Stomach smooth muscle (tissue), 2 donors: ENCODE results near the gene MYO1B.
A peak's percentile ranks its signal among the peaks of the same experiment; 100 is the strongest.

Experiments
- H3K27ac ChIP-seq: one replicate; pipeline ENCODE4 v1.7.0; 2013; ENCODE audit warnings: mild to moderate bottlenecking, low read length, inconsistent platforms
- H3K27me3 ChIP-seq, 2 donors: one replicate each; pipeline ENCODE4 v1.7.0; 2013; ENCODE audit warnings: low read length in 2 of 2; ENCODE audit not compliant: insufficient read depth in 2 of 2, control insufficient read depth in 1 of 2
- H3K36me3 ChIP-seq, 2 donors: one replicate each; pipeline ENCODE4 v1.7.0; 2013; ENCODE audit warnings: low read length in 2 of 2; ENCODE audit not compliant: control insufficient read depth in 2 of 2, insufficient read depth in 2 of 2
- H3K4me1 ChIP-seq: one replicate; pipeline ENCODE4 v1.7.0; 2013; ENCODE audit warnings: low read length; ENCODE audit not compliant: control insufficient read depth, insufficient read depth
- H3K4me3 ChIP-seq, 2 donors: one replicate each; pipeline ENCODE4 v1.7.0; 2013; ENCODE audit warnings: low read length in 2 of 2
- H3K9ac ChIP-seq, 2 donors: one replicate each; pipeline ENCODE4 v1.7.0; 2013; ENCODE audit warnings: low read length in 2 of 2, mild to moderate bottlenecking in 1 of 2
- H3K9me3 ChIP-seq, 2 donors: one replicate each; pipeline ENCODE4 v1.7.0; 2013; ENCODE audit warnings: low read length in 2 of 2; ENCODE audit not compliant: control insufficient read depth in 2 of 2
- donor health status: healthy.
- donor health status: Pancreatic carcinoma.

Gene MYO1B

GRCh38 chr2:191244350-191244749 lies 854 bp upstream of the MYO1B start:
- peaks cover 5% of the 10 kb centered on the region for H3K4me1 ChIP-seq
- H3K27ac ChIP-seq, result no peak overlapping the region
- H3K4me3 ChIP-seq, result no peak overlapping the region
- H3K36me3 ChIP-seq, result no peaks in the 10 kb centered on the region
- peaks cover 5 to 7% of the 10 kb centered on the region in 2 donors for H3K9me3 ChIP-seq
- H3K27me3 ChIP-seq, result peaks cover 7 to 22% of the 10 kb centered on the region in 2 donors
- H3K9ac ChIP-seq, result no peak overlapping the region

GRCh38 chr2:191245869-191246531 lies 796 bp downstream of the MYO1B start:
- Histone ChIP-seq H3K27ac (peak overlapping the region; percentile 24), H3K9ac (peak overlapping the region in 1 of 2 donors; percentile 62), H3K4me1 (peaks cover 5% of the 10 kb centered on the region), H3K4me3 (peak overlapping the region; percentile 62 to 75), H3K36me3 (no peaks in the 10 kb centered on the region), H3K27me3 (peaks cover 7 to 22% of the 10 kb centered on the region in 2 donors), H3K9me3 (peaks cover 5 to 7% of the 10 kb centered on the region in 2 donors)

DNA sequence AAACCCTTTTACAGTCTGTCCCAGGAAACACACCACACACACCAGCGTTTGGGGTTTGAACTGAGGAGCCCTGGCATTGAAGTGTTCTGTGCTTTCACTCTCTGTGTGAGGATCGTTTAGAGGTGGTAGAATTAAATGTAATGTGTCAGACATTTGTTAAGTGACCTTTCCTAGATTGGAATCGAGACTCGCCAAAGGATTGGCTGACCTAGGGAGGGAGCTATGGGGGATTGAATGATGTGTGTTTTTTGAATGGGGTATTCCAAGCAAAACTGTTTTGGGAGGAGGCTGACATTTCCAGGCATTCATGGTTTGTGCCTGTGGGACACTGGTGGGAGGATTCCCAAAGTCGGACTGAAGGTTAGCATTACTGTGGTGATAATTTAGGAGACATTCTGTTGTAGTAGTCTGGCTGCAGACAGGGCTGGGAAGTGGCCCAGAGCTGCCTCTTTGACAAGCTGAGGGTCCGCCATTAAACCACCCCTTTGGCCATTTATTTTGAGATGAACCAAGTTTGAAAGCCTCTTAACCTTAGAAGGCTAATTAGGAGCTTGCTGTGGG lies 1.7 kb downstream of the MYO1B start:
- H3K4me3 ChIP-seq, result peak overlapping the region; percentile 3 to 75

GRCh38 chr2:191247381-191248057 lies 2.3 kb downstream of the MYO1B start:
- H3K9ac ChIP-seq, result no peak overlapping the region
- H3K36me3 ChIP-seq, result no peaks in the 10 kb centered on the region
- no peak overlapping the region for H3K27ac ChIP-seq
- peaks cover 5 to 7% of the 10 kb centered on the region in 2 donors for H3K9me3 ChIP-seq
- H3K4me3 ChIP-seq, result peak overlapping the region; percentile 13 to 75
- H3K27me3 ChIP-seq, result peaks cover 7 to 22% of the 10 kb centered on the region in 2 donors
- peaks cover 5% of the 10 kb centered on the region for H3K4me1 ChIP-seq

More for the DNA sequence above, 1.7 kb downstream of the MYO1B start:
- H3K9me3 ChIP-seq, result peaks cover 5 to 7% of the 10 kb centered on the region in 2 donors
- H3K36me3 ChIP-seq, result no peaks in the 10 kb centered on the region
- H3K9ac ChIP-seq, result peak overlapping the region in 1 of 2 donors; percentile 29
- H3K27me3 ChIP-seq, result peaks cover 7 to 22% of the 10 kb centered on the region in 2 donors
- H3K27ac ChIP-seq, result no peak overlapping the region
- H3K4me1 ChIP-seq, result peaks cover 5% of the 10 kb centered on the region

GRCh38 chr2:191249156-191249813 lies 4.1 kb downstream of the MYO1B start:
- Histone ChIP-seq H3K9ac (no peak overlapping the region), H3K27me3 (peaks cover 7 to 22% of the 10 kb centered on the region in 2 donors), H3K4me3 (no peak overlapping the region), H3K9me3 (no peaks in the 10 kb centered on the region), H3K4me1 (peaks cover 7% of the 10 kb centered on the region), H3K27ac (no peak overlapping the region), H3K36me3 (no peaks in the 10 kb centered on the region)

- Histone ChIP-seq H3K4me1 (peaks cover 5% of the 10 kb centered on the region), H3K36me3 (no peaks in the 10 kb centered on the region), H3K27ac (no peak overlapping the region), H3K4me3 (no peak overlapping the region), H3K27me3 (peaks cover 7 to 17% of the 10 kb centered on the region in 2 donors), H3K9ac (no peak overlapping the region), H3K9me3 (no peaks in the 10 kb centered on the region)
These were observed 5.2 kb downstream of the MYO1B start for GRCh38 chr2:191250400-191250799.

- Histone ChIP-seq H3K9ac (no peak overlapping the region), H3K4me3 (no peak overlapping the region), H3K27ac (no peak overlapping the region), H3K36me3 (no peaks in the 10 kb centered on the region), H3K27me3 (peaks cover 7 to 11% of the 10 kb centered on the region in 2 donors), H3K4me1 (peaks cover 2% of the 10 kb centered on the region), H3K9me3 (no peaks in the 10 kb centered on the region)
These were observed 5.8 kb downstream of the MYO1B start for GRCh38 chr2:191250986-191251385.

DNA sequence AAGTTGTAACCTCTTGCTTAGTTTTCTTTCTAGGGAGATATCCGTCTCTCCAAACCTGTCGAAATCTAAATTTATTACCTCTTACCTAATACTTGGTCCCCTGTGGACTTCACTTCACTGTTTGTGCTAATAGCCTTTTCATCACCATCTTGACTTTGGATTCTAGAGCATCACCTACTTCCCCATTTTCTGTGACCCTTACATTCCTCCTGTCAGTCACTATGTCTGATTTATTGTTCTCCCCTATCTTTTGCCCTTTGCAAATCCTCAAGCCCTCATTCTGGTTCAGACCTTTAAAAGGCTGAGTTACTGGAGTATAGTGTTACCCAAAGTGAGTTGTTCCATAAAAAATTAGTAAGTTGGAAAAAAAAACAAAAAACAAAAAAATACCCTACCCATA lies 7.5 kb downstream of the MYO1B start:
- Histone ChIP-seq H3K27ac (no peak overlapping the region), H3K9me3 (no peaks in the 10 kb centered on the region), H3K4me3 (no peak overlapping the region), H3K36me3 (no peaks in the 10 kb centered on the region), H3K27me3 (no peaks in the 10 kb centered on the region), H3K4me1 (peaks cover 2% of the 10 kb centered on the region), H3K9ac (no peak overlapping the region)

DNA sequence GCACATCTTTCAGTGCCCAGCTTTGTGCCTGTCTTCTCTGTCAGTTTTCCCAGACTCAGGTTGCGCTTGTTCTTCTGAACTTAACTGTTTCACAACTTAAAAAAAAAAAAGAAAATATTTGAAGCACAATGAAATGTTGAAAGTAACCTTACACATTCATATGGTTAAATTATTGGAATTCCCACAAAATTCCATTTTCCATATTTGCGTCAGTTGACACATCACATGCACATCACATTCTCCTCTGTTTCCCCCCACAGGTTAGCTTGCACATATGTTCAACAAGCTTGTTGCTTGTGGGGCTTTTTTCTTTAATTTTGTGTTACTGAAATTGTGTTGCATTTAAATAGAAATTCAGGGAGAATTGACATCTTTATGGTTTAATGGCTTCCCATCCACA lies 8.3 kb downstream of the MYO1B start:
- no peak overlapping the region for H3K9ac ChIP-seq
- H3K27ac ChIP-seq, result no peak overlapping the region
- H3K27me3 ChIP-seq, result no peaks in the 10 kb centered on the region
- peaks cover 2% of the 10 kb centered on the region for H3K4me1 ChIP-seq
- no peaks in the 10 kb centered on the region for H3K36me3 ChIP-seq
- H3K9me3 ChIP-seq, result no peaks in the 10 kb centered on the region
- no peak overlapping the region for H3K4me3 ChIP-seq

- no peak overlapping the region for H3K9ac ChIP-seq
- no peak overlapping the region for H3K4me3 ChIP-seq
- H3K4me1 ChIP-seq, result peaks cover 2% of the 10 kb centered on the region
- no peaks in the 10 kb centered on the region for H3K9me3 ChIP-seq
- H3K27me3 ChIP-seq, result no peaks in the 10 kb centered on the region
- no peaks in the 10 kb centered on the region for H3K36me3 ChIP-seq
- H3K27ac ChIP-seq, result no peak overlapping the region
These were observed 10.1 kb downstream of the MYO1B start for GRCh38 chr2:191255271-191255670.
